Activated naive CD8-positive, alpha-beta T cell (primary cell): ENCODE results near the gene MTX3.

Experiments used
- H3K27ac Mint-ChIP-seq: one replicate; pipeline ENCODE4 v1.8.0; 2021; ENCODE audit warnings: mixed read lengths
- H3K27me3 Mint-ChIP-seq: one replicate; pipeline ENCODE4 v1.8.0; 2021; ENCODE audit warnings: mixed read lengths
- H3K36me3 Mint-ChIP-seq: one replicate; pipeline ENCODE4 v1.8.0; 2021; ENCODE audit warnings: mixed read lengths
- H3K4me1 Mint-ChIP-seq: one replicate; pipeline ENCODE4 v1.8.0; 2021; ENCODE audit warnings: low read depth, mixed read lengths
- H3K4me3 Mint-ChIP-seq: one replicate; pipeline ENCODE4 v1.8.0; 2021; ENCODE audit warnings: mild to moderate bottlenecking, mixed read lengths
- H3K9me3 Mint-ChIP-seq: one replicate; pipeline ENCODE4 v1.8.0; 2021; ENCODE audit warnings: low read depth, mixed read lengths

Gene MTX3

DNA sequence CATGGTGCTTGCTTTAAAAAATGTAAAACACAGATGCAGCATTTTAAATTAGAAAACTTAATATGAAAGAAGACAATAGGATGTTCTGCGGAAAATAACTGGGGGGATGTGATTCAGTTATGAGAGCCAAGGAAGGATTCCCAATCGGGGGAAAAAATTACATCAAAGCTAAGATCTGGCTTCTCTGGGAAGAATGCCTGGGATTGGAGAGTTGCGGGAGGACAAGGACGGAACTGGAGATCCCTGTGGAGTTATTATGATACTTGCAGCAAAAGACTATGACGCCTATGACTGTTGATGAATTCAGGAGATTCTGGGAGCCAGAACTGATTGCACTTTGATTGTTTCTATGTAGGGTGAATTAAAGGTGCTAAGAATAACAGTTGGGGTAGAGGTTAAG, 24.6 kb downstream of the MTX3 start:
- Mint-ChIP-seq H3K4me3 (no peak overlapping the region), H3K36me3 (no peaks in the 10 kb centered on the region), H3K4me1 (peaks cover 3% of the 10 kb centered on the region), H3K27me3 (no peaks in the 10 kb centered on the region), H3K27ac (no peak overlapping the region), H3K9me3 (no peaks in the 10 kb centered on the region)

DNA sequence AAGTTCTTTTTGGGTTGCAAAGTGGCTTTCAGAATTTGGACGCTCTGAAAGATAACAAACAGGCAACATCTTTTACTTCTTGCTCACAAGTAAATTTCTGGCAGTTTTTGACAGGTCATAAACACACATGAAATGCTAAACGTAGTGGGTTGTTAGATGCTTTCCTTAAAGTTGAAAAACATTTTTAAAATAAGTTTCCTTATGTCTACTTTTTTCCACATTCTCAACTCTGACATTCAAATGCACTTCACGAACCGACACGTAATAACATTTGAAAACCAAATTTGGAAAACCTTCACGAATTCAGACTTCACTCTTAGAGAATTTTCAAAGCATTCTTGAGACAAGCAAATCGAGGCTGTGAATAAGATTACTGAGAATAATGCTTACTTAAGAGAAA, 26.9 kb downstream of the MTX3 start:
- H3K4me3 Mint-ChIP-seq: no peak overlapping the region
- H3K27ac Mint-ChIP-seq: no peak overlapping the region
- peaks cover 3% of the 10 kb centered on the region for H3K4me1 Mint-ChIP-seq
- H3K36me3 Mint-ChIP-seq: no peaks in the 10 kb centered on the region
- no peaks in the 10 kb centered on the region for H3K27me3 Mint-ChIP-seq
- no peaks in the 10 kb centered on the region for H3K9me3 Mint-ChIP-seq

DNA sequence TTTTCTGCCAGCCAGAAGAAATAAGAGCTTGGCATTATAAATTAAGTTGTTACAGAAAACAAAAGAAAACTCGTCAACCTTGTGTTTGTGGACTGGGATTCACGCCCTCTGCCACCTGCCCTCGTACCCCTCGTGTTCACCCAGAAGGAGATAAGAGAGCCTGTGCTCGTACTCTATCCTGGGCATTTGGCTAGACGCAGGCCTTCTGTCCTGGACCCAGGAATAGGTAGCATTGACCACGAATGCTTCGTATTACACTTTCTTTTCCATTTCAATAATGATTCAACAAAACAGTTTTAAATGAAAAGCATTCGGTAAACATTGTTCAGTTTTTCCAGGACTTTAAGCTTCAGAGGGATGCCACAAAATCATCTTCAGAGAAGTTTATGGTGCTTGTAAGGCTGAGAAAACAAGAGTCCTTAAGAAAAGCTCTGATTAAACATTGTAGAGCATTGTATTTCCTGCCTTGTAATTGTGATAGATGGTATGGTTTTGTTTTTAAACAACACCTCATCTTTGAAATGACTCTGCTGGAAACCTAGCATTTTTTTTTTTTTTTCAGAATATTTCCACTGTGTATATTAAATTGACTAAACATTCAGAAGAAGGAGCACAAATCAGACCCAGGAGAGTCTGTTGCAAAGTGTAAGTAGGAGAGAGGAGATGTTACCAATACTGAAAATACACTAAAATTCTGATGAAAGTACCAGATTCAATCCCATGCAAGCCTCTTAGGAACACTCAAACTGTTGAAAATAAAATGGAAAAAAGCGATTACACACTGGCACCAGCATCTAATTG, 27.6 kb downstream of the MTX3 start:
- H3K27ac Mint-ChIP-seq: peak overlapping the region; percentile 55
- H3K4me3 Mint-ChIP-seq: no peak overlapping the region
- peaks cover 3% of the 10 kb centered on the region for H3K4me1 Mint-ChIP-seq
- H3K27me3 Mint-ChIP-seq: no peaks in the 10 kb centered on the region
- H3K9me3 Mint-ChIP-seq: no peaks in the 10 kb centered on the region
- no peaks in the 10 kb centered on the region for H3K36me3 Mint-ChIP-seq

DNA sequence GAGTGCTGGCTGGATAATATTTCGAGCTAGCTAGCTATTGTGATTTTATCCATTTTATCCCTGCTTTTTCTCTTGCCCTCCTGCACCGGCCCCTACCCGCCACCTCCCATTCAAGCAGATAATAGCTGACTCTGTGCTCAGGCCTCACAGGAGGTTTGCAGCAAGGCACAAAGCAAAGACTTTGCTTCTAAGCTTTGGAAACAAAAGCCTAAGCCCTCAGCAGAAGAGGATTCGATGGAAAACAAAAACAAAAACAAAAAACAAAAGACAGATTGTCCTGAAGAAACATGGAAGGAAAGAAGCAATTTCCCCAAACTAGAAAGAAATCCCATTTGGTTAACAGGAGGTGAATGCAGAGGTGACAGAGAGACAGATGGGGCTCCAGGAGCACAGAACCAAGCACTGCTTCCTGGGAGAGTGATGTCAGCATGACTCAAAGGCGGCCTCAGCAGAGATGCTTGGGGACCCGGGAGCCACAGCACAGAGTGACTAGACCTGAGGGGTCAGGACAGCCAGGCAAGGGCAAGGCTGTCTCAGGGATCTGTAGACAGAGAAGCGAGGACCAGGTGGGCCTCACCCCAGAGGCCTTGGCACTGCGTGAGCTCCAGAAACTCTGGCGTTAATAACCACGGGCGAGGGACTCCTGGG, 28.4 kb downstream of the MTX3 start:
- Mint-ChIP-seq H3K9me3 (no peaks in the 10 kb centered on the region), H3K27ac (no peak overlapping the region)

DNA sequence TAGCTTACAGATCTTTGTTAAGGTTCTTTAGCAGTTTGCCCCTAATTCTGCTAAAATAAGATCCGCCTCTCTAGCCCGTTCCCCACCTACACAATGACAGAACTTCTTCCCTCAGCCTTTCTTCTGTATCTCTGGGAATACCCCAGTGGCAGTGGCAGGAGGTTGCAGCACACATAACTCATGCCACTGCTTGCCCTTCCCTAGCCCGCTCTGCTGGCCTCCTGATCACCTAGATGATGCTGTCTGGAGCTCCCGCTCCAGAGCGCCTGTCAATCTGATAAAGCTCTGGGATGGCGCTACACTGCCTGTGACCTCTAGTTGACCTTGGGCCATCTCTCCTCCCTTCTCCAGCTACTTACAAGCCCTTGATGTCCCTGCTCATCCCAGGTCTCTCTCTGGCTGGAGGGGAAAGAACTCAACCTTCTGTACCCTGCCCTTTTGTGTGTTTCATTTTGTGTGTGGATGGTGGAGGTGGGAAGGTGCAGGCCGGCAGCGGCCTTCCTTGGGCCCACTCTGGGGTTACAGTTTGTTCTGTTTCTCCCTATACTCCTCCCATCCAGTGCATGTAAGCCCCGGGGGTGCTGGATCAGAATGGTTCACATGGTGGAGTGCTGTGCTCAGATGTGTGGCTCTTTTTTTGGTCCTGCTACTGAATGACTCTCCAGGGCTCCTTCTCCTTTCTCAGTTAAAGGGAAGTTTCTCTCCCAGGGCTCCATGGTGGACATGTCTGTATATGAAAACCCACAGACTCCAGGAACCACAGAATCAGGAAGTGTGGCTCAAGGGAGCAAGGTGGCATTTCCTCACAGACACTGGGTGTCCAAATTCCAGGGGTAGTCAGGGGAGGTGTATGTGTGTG, 29.1 kb downstream of the MTX3 start:
- no peaks in the 10 kb centered on the region for H3K9me3 Mint-ChIP-seq
- H3K27me3 Mint-ChIP-seq: no peaks in the 10 kb centered on the region
- peaks cover 3% of the 10 kb centered on the region for H3K4me1 Mint-ChIP-seq
- no peak overlapping the region for H3K4me3 Mint-ChIP-seq
- no peaks in the 10 kb centered on the region for H3K36me3 Mint-ChIP-seq
- no peak overlapping the region for H3K27ac Mint-ChIP-seq

More for the DNA sequence above, 28.4 kb downstream of the MTX3 start:
- Mint-ChIP-seq H3K27me3 (no peaks in the 10 kb centered on the region), H3K4me3 (no peak overlapping the region), H3K4me1 (peaks cover 3% of the 10 kb centered on the region), H3K36me3 (no peaks in the 10 kb centered on the region)

- Mint-ChIP-seq H3K36me3 (no peaks in the 10 kb centered on the region), H3K4me3 (no peak overlapping the region), H3K9me3 (no peaks in the 10 kb centered on the region), H3K4me1 (peaks cover 3% of the 10 kb centered on the region), H3K27ac (no peak overlapping the region), H3K27me3 (peaks cover 2% of the 10 kb centered on the region)
Measured at GRCh38 chr5:79959407-79959806, 31.7 kb downstream of the MTX3 start.

DNA sequence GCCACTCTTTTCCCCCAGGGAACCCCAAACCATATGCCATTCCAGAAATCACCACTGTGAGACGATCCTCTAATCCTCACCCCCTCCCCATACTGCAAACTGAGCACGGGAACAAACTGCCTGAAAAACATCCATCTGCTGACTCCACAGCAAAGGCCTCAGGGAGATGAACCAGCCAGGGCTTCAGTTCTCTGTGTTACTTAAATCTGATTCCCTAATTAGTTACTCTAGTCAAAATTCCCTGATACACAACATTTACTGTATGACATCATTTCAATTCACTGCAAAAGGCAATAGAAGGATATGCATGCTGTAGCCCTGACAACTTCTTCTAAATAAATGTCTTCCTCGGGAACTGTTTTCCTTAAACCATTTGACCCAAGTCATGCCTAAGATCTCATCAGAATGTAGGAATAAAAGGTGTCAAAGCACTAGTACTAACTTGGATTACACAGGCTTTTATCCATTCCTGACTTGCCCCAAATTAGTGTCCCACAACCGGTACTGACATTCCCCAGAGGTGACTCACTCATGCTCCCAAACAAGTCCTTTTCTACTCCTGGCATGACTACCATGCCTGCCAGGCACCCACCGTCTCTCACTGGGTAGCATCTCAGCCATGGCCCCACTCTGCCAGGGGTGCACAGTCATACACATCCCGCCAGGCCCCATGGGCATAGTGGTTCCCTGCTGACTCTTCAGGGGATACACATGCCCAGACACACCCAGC, 35.0 kb downstream of the MTX3 start:
- Mint-ChIP-seq H3K4me3 (no peak overlapping the region), H3K9me3 (no peaks in the 10 kb centered on the region), H3K36me3 (no peaks in the 10 kb centered on the region), H3K27ac (no peak overlapping the region), H3K27me3 (peaks cover 2% of the 10 kb centered on the region), H3K4me1 (no peaks in the 10 kb centered on the region)

GRCh38 chr5:79955356-79955895, 35.6 kb downstream of the MTX3 start:
- H3K27ac Mint-ChIP-seq: no peak overlapping the region
- H3K9me3 Mint-ChIP-seq: no peaks in the 10 kb centered on the region
- no peaks in the 10 kb centered on the region for H3K36me3 Mint-ChIP-seq
- peaks cover 2% of the 10 kb centered on the region for H3K27me3 Mint-ChIP-seq
- no peak overlapping the region for H3K4me3 Mint-ChIP-seq
- no peaks in the 10 kb centered on the region for H3K4me1 Mint-ChIP-seq

- Mint-ChIP-seq H3K4me1 (no peaks in the 10 kb centered on the region), H3K9me3 (no peaks in the 10 kb centered on the region), H3K27me3 (peaks cover 2% of the 10 kb centered on the region), H3K4me3 (no peak overlapping the region), H3K27ac (no peak overlapping the region), H3K36me3 (no peaks in the 10 kb centered on the region)
Measured at GRCh38 chr5:79954620-79955019, 36.4 kb downstream of the MTX3 start.

- peaks cover 2% of the 10 kb centered on the region for H3K4me1 Mint-ChIP-seq
- H3K9me3 Mint-ChIP-seq: no peaks in the 10 kb centered on the region
- H3K36me3 Mint-ChIP-seq: no peaks in the 10 kb centered on the region
- no peaks in the 10 kb centered on the region for H3K27me3 Mint-ChIP-seq
- no peak overlapping the region for H3K27ac Mint-ChIP-seq
- no peak overlapping the region for H3K4me3 Mint-ChIP-seq
Measured at GRCh38 chr5:79947567-79947966, 43.5 kb downstream of the MTX3 start.

DNA sequence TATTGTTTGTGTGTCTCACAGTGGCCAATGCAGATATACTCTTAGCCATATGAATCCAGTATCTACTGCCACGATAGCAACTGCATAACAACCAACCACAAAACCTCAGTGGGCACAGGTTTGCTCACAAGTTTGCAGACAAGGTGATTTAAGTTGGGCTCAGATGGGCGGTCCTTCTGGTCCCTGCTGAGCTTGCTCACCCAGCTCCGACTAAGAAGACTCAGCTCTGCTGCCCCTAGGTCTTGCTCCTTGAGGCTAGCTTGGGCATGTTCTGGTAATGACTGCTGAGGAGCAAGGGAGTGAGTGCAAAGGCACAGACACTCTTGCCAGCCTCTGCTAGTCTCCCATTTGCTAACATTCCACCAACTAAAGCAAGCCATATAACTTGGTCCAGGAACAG, 52.6 kb downstream of the MTX3 start:
- Mint-ChIP-seq H3K27me3 (no peaks in the 10 kb centered on the region), H3K9me3 (no peaks in the 10 kb centered on the region), H3K36me3 (no peaks in the 10 kb centered on the region), H3K4me3 (no peak overlapping the region), H3K4me1 (peaks cover 15% of the 10 kb centered on the region), H3K27ac (no peak overlapping the region)

DNA sequence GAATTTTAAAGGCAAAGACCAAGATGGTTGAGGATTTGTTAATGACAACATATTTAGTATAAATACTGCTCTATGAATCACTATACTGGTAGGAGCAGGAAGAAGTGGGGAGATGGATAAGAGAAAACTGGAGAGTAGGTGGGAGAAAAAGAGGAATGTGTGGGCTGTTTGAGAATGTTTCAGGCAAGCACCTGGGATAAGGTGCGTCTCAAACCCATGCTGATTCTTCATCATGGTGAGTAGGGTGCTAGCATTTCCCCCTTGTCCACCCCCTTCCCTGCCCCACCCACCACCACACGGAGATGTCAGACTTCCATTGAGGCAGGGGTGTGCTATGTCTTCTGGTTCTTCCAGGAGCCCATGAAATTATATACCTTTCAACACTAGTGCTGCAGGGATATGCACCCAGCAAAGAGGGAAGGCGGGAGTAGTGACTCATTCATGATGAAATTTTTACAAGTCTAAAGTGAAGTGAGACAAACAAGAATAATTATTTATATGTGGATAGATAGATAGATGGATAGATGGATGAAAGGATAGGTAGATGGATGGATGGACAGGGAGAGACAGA, 54.3 kb downstream of the MTX3 start:
- no peak overlapping the region for H3K4me3 Mint-ChIP-seq
- no peaks in the 10 kb centered on the region for H3K27me3 Mint-ChIP-seq
- H3K9me3 Mint-ChIP-seq: no peaks in the 10 kb centered on the region
- no peaks in the 10 kb centered on the region for H3K36me3 Mint-ChIP-seq
- H3K4me1 Mint-ChIP-seq: peaks cover 15% of the 10 kb centered on the region
- no peak overlapping the region for H3K27ac Mint-ChIP-seq

GRCh38 chr5:79936002-79936645, 54.9 kb downstream of the MTX3 start:
- H3K4me1 Mint-ChIP-seq: peaks cover 15% of the 10 kb centered on the region
- no peaks in the 10 kb centered on the region for H3K36me3 Mint-ChIP-seq
- H3K9me3 Mint-ChIP-seq: no peaks in the 10 kb centered on the region
- H3K27me3 Mint-ChIP-seq: no peaks in the 10 kb centered on the region
- no peak overlapping the region for H3K27ac Mint-ChIP-seq
- H3K4me3 Mint-ChIP-seq: no peak overlapping the region

DNA sequence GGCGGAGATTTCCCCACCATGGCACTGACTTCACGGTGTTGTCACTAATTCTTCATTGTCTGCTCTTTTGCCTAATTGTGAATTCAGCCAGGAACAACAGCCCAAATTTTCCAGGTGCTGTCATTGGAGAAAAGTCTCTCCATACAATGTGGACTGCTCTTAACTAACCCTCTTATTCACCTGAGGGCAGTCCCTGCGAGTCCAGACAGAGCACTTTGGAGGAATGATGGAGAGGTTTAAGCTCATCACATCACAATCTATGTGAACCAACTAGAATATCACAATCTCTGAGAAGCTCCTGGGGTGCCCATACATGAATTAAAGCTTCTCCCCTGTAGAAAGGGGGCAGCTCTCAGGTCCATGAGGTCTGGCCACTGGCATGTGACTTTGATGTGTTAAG, 56.4 kb downstream of the MTX3 start:
- Mint-ChIP-seq H3K4me1 (peaks cover 15% of the 10 kb centered on the region), H3K27ac (no peak overlapping the region), H3K4me3 (no peak overlapping the region), H3K27me3 (no peaks in the 10 kb centered on the region), H3K36me3 (no peaks in the 10 kb centered on the region), H3K9me3 (no peaks in the 10 kb centered on the region)
